GM21529 (cell line): ENCODE results near the gene CRK.

Experiments
- ATAC-seq: cut with Tn5 transposase; IDR thresholded peaks from one replicate; pipeline ENCODE4 v1.9.1; 2021; ENCODE audit not compliant: unreplicated experiment

The CRK gene

GRCh38 chr17:1455797-1456599 lies at the start of gene CRK:
Gene CRK (minus strand): TSS chr17:1456232. CDS start chr17:1456117, 115 bp downstream.
- ATAC-seq = peak; percentile 71

- no peak for ATAC-seq
These were observed 49.6 kb upstream of the CRK start for GRCh38 chr17:1505586-1505985.

- no peak for ATAC-seq
These were observed 48.8 kb upstream of the CRK start for GRCh38 chr17:1504866-1505265.

GRCh38 chr17:1503699-1504098 lies 47.7 kb upstream of the CRK start:
- ATAC-seq = no peak

GRCh38 chr17:1498869-1499268 lies 42.8 kb upstream of the CRK start:
- no peak for ATAC-seq

- ATAC-seq = no peak
These were observed 42.2 kb upstream of the CRK start for GRCh38 chr17:1498233-1498632.

GRCh38 chr17:1497831-1498230 lies 41.8 kb upstream of the CRK start:
- ATAC-seq = no peak

- no peak for ATAC-seq
These were observed 40.8 kb upstream of the CRK start for GRCh38 chr17:1496869-1497268.

- ATAC-seq = no peak
These were observed 39.4 kb upstream of the CRK start for GRCh38 chr17:1495265-1495989.

GRCh38 chr17:1494736-1495253 lies 38.8 kb upstream of the CRK start:
- ATAC-seq = no peak

GRCh38 chr17:1494203-1494602 lies 38.2 kb upstream of the CRK start:
- ATAC-seq = no peak

GRCh38 chr17:1493291-1493980 lies 37.4 kb upstream of the CRK start:
- no peak for ATAC-seq

- no peak for ATAC-seq
These were observed 36.5 kb upstream of the CRK start, which contains the start of gene MYO1C for GRCh38 chr17:1492249-1493206. Gene MYO1C (minus strand): TSS chr17:1492686. CDS start chr17:1492487, 199 bp downstream.

GRCh38 chr17:1491443-1492248 lies 35.6 kb upstream of the CRK start:
- peak; percentile 35 for ATAC-seq

GRCh38 chr17:1490643-1491442 lies 34.8 kb upstream of the CRK start:
- ATAC-seq = peak; percentile 49

- ATAC-seq = no peak
These were observed 32.8 kb upstream of the CRK start for GRCh38 chr17:1488826-1489270.

- ATAC-seq = no peak
These were observed 32.1 kb upstream of the CRK start for GRCh38 chr17:1487939-1488825.
